PFSK-1 (cell line): ENCODE results near the gene MEGF6.

Experiments
- FOXP2 ChIP-seq: optimal IDR thresholded peaks from 2 replicates; pipeline ENCODE3; 2011; ENCODE audit warnings: borderline replicate concordance, control low read depth, inconsistent platforms; ENCODE audit not compliant: insufficient read depth; ENCODE audit errors: extremely low read length, extremely low read depth
- POLR2AphosphoS5 ChIP-seq: IDR thresholded peaks from 2 replicates; pipeline ENCODE4 v1.6.1; 2012; ENCODE audit warnings: low read depth, mild to moderate bottlenecking, control low read depth, low read length, moderate library complexity
- SIN3A ChIP-seq: IDR thresholded peaks from 2 replicates; pipeline ENCODE4 v1.6.1; 2012; ENCODE audit warnings: mild to moderate bottlenecking, low read length, moderate library complexity, borderline replicate concordance; ENCODE audit not compliant: insufficient read depth
- TAF1 ChIP-seq: IDR thresholded peaks from 2 replicates; pipeline ENCODE4 v1.6.1; 2012; ENCODE audit warnings: low read length, control low read depth, borderline replicate concordance; ENCODE audit not compliant: insufficient read depth
- TF ChIP-seq, protein P1 (sequence below), 2 experiments: IDR thresholded peaks; 2 replicates each; pipeline versions ENCODE4 v1.6.1 to v1.8.0; 2011 to 2012; ENCODE audit warnings: low read depth in 2 of 2, low read length in 2 of 2, control low read depth in 1 of 2, inconsistent platforms in 1 of 2, mild to moderate bottlenecking in 1 of 2, moderate library complexity in 1 of 2; ENCODE audit not compliant: insufficient read depth in 1 of 2

DNA sequence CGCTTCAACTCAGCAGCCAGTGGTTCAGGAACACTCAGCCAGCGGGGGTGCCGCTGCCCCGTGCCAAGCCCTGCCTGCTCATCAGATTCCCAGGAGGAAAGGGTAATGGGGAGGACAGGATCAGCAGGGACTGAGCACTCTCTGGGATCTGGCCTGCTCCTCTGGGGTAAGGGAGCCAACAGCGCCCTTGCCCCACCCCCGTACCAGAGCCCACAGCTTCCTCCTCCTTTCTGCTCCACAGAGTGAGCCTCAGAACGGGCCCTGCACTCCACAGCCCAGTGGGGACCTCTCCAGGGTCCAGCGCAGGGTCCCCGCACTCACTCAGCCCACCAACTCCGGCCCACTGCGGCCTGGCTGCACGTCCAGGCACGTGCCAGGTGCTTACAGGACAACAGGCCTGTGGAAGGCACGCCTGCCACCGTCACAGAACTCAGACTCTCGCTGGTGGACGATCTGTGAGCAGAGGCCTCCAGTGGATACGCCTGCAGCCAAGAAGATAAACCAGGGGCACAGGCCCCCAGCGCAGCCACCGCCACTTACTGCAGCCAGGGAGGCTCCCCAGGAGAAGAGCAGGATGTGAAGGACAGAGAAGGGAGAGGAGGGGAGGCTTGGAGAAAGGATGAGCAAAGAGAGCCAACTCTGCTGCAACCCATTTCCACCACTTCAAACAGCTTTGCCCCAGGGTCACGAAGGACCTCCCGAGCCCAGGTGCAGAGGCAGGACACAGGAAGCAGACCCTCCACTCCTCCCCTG lies 2.1 kb downstream of the MEGF6 start:
- TF ChIP-seq POLR2AphosphoS5 = no peak
- no peak for TF ChIP-seq TAF1
- no peak for TF ChIP-seq FOXP2
- TF ChIP-seq, protein P1, sequence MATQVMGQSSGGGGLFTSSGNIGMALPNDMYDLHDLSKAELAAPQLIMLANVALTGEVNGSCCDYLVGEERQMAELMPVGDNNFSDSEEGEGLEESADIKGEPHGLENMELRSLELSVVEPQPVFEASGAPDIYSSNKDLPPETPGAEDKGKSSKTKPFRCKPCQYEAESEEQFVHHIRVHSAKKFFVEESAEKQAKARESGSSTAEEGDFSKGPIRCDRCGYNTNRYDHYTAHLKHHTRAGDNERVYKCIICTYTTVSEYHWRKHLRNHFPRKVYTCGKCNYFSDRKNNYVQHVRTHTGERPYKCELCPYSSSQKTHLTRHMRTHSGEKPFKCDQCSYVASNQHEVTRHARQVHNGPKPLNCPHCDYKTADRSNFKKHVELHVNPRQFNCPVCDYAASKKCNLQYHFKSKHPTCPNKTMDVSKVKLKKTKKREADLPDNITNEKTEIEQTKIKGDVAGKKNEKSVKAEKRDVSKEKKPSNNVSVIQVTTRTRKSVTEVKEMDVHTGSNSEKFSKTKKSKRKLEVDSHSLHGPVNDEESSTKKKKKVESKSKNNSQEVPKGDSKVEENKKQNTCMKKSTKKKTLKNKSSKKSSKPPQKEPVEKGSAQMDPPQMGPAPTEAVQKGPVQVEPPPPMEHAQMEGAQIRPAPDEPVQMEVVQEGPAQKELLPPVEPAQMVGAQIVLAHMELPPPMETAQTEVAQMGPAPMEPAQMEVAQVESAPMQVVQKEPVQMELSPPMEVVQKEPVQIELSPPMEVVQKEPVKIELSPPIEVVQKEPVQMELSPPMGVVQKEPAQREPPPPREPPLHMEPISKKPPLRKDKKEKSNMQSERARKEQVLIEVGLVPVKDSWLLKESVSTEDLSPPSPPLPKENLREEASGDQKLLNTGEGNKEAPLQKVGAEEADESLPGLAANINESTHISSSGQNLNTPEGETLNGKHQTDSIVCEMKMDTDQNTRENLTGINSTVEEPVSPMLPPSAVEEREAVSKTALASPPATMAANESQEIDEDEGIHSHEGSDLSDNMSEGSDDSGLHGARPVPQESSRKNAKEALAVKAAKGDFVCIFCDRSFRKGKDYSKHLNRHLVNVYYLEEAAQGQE (IDR thresholded peaks at IDR 0.05; ENCODE audit: insufficient read depth in 1 of 2, low read depth in 2 of 2, low read length in 2 of 2) = no peak
- no peak for TF ChIP-seq SIN3A
